Renal pelvis (tissue), 4 donors: ENCODE results near the gene MX2. TPM values are rescaled to one million over a fixed set of nuclear protein-coding genes. Genes with fewer than 3 reads are reported as not detected.

Source experiments
- DNase-seq: peaks from one replicate; pipeline ENCODE4 v3.0.0-alpha.2; 2013
- polyA plus RNA-seq, 3 donors: library from polyadenylated mRNA; unstranded; fragments of 120-200 nt; gene quantifications; one replicate each; pipeline ENCODE4 v1.2.1, GENCODE V29; 2013; ENCODE audit not compliant: insufficient read length in 3 of 3

Gene MX2
- polyA plus RNA-seq, 3 donors, result 1.1 to 2.4 (median 1.4) TPM

- DNase-seq, result no peak
These were observed 71.7 kb downstream of the MX2 start for GRCh38 chr21:41433566-41433965.

GRCh38 chr21:41435706-41436105 lies 73.9 kb downstream of the MX2 start:
- no peak for DNase-seq

- no peak for DNase-seq
These were observed 75.9 kb downstream of the MX2 start for GRCh38 chr21:41437729-41438128.

GRCh38 chr21:41438425-41439113 lies 76.7 kb downstream of the MX2 start:
- no peak for DNase-seq

- no peak for DNase-seq
These were observed 77.4 kb downstream of the MX2 start for GRCh38 chr21:41439248-41439647.

GRCh38 chr21:41441546-41441945 lies 79.7 kb downstream of the MX2 start:
- DNase-seq, result no peak

GRCh38 chr21:41442481-41443186 lies 80.8 kb downstream of the MX2 start:
- no peak for DNase-seq

- DNase-seq, result no peak
These were observed 81.7 kb downstream of the MX2 start for GRCh38 chr21:41443562-41443961.

- no peak for DNase-seq
These were observed 83.1 kb downstream of the MX2 start for GRCh38 chr21:41444703-41445464.

GRCh38 chr21:41445465-41445862 lies 83.6 kb downstream of the MX2 start:
- DNase-seq, result peak; percentile 46

- DNase-seq, result no peak
These were observed 84.8 kb downstream of the MX2 start for GRCh38 chr21:41446586-41446985.

- no peak for DNase-seq
These were observed 85.5 kb downstream of the MX2 start for GRCh38 chr21:41447356-41447755.

- no peak for DNase-seq
These were observed 87.8 kb downstream of the MX2 start for GRCh38 chr21:41449613-41450012.

- DNase-seq, result no peak
These were observed 90.2 kb downstream of the MX2 start for GRCh38 chr21:41451753-41452676.

- no peak for DNase-seq
These were observed 91.4 kb downstream of the MX2 start for GRCh38 chr21:41453198-41453597.

- no peak for DNase-seq
These were observed 91.9 kb downstream of the MX2 start for GRCh38 chr21:41453761-41454160.

- DNase-seq, result no peak
These were observed 96.3 kb downstream of the MX2 start for GRCh38 chr21:41458121-41458520.

GRCh38 chr21:41458559-41458958 lies 96.7 kb downstream of the MX2 start:
- DNase-seq, result no peak
